HepG2 (cell line): ENCODE results near the gene VPS13D. TPM values are rescaled to one million over a fixed set of nuclear protein-coding genes. Genes with fewer than 3 reads are reported as not detected.

Source experiments
- FOXA3 ChIP-seq: IDR thresholded peaks from 2 replicates; pipeline ENCODE4 v1.6.1; 2016; ENCODE audit warnings: missing genetic modification reagents, missing compliant biosample characterization
- GFI1 ChIP-seq: sonication (generic); formaldehyde crosslinking; IDR thresholded peaks from 2 replicates; pipeline ENCODE4 v1.5.0; 2020; ENCODE audit warnings: missing genetic modification reagents, mild to moderate bottlenecking, borderline replicate concordance
- HDAC6 ChIP-seq: fragments of 200-600 bp; sonication (generic); IDR thresholded peaks from 2 replicates; pipeline ENCODE4 v1.7.0; 2017; ENCODE audit warnings: mild to moderate bottlenecking, antibody characterized with exemption, low read length, low read depth
- HNF4A ChIP-seq: sonication (generic); formaldehyde crosslinking; IDR thresholded peaks from 2 replicates; pipeline ENCODE4 v1.4.0; 2020; ENCODE audit warnings: missing genetic modification reagents
- ISL2 ChIP-seq: sonication (generic); formaldehyde crosslinking; IDR thresholded peaks from 2 replicates; pipeline ENCODE4 v1.5.0; 2020; ENCODE audit warnings: missing genetic modification reagents
- MAFK ChIP-seq, 2 experiments: IDR thresholded peaks in 1 of 2; conservative IDR thresholded peaks in 1 of 2; 2 replicates each; pipeline ENCODE4 v1.6.1; 2011; ENCODE audit warnings: improper control_type of control experiment in 2 of 2, low read length in 2 of 2
- NBN ChIP-seq: fragments of 450-650 bp; conservative IDR thresholded peaks from 2 replicates; pipeline ENCODE4 v1.6.1; 2017
- NFIC ChIP-seq: IDR thresholded peaks from 2 replicates; pipeline ENCODE4 v1.6.1; 2012; ENCODE audit warnings: mild to moderate bottlenecking, low read length, inconsistent platforms
- RXRA ChIP-seq: sonication (generic); formaldehyde crosslinking; IDR thresholded peaks from 2 replicates; pipeline ENCODE4 v1.5.1; 2020; ENCODE audit warnings: missing genetic modification reagents
- SKI ChIP-seq: fragments of 450-650 bp; IDR thresholded peaks from one replicate; pipeline ENCODE4 v1.6.1; 2018; ENCODE audit warnings: mild to moderate bottlenecking; ENCODE audit not compliant: partially characterized antibody
- SRF ChIP-seq: IDR thresholded peaks from 2 replicates; pipeline ENCODE4 v1.6.1; 2011; ENCODE audit warnings: mild to moderate bottlenecking, low read depth, low read length, moderate library complexity
- TBP ChIP-seq: sonication (generic); formaldehyde crosslinking; IDR thresholded peaks from 2 replicates; pipeline ENCODE4 v1.5.0; 2020; ENCODE audit warnings: missing genetic modification reagents
- ZBTB20 ChIP-seq: sonication (generic); formaldehyde crosslinking; IDR thresholded peaks from 2 replicates; pipeline ENCODE4 v1.8.1; 2023; ENCODE audit warnings: missing genetic modification reagents, low read depth, mild to moderate bottlenecking, borderline replicate concordance
- ZNF138 ChIP-seq: sonication (generic); formaldehyde crosslinking; IDR thresholded peaks from 2 replicates; pipeline ENCODE4 v1.5.0; 2020; ENCODE audit warnings: mild to moderate bottlenecking, low read depth, missing genetic modification reagents
- ZNF260 ChIP-seq: sonication (generic); formaldehyde crosslinking; IDR thresholded peaks from 2 replicates; pipeline ENCODE4 v1.4.0; 2020; ENCODE audit warnings: missing genetic modification reagents, low read depth, mild to moderate bottlenecking, borderline replicate concordance
- ZNF430 ChIP-seq: sonication (generic); formaldehyde crosslinking; IDR thresholded peaks from 2 replicates; pipeline ENCODE4 v1.9.0; 2021; ENCODE audit warnings: mild to moderate bottlenecking, missing genetic modification reagents
- ZNF556 ChIP-seq: sonication (generic); formaldehyde crosslinking; IDR thresholded peaks from 2 replicates; pipeline ENCODE4 v1.4.0; 2020; ENCODE audit warnings: mild to moderate bottlenecking, missing genetic modification reagents, borderline replicate concordance
- ZNF589 ChIP-seq: sonication (generic); formaldehyde crosslinking; conservative IDR thresholded peaks from 2 replicates; pipeline ENCODE4 v1.8.0; 2022; ENCODE audit warnings: mild to moderate bottlenecking, moderate library complexity, missing genetic modification reagents
- ZNF605 ChIP-seq: sonication (generic); formaldehyde crosslinking; IDR thresholded peaks from 2 replicates; pipeline ENCODE4 v1.8.0; 2022; ENCODE audit warnings: mild to moderate bottlenecking, missing genetic modification reagents
- ZNF629 ChIP-seq: sonication (generic); formaldehyde crosslinking; conservative IDR thresholded peaks from 2 replicates; pipeline ENCODE4 v1.5.0; 2020; ENCODE audit warnings: missing genetic modification reagents
- ZNF709 ChIP-seq: sonication (generic); formaldehyde crosslinking; IDR thresholded peaks from 2 replicates; pipeline ENCODE4 v1.5.0; 2020; ENCODE audit warnings: mild to moderate bottlenecking, missing genetic modification reagents
- ZNF761 ChIP-seq: sonication (generic); formaldehyde crosslinking; conservative IDR thresholded peaks from 2 replicates; pipeline ENCODE4 v1.4.0; 2020; ENCODE audit warnings: mild to moderate bottlenecking, missing genetic modification reagents
- polyA plus RNA-seq, 8 experiments: library from polyadenylated mRNA; depleted of rRNA in 3 of 8; stranded (reverse) in 7 of 8; unstranded in 1 of 8; fragments of >200 nt; fragmentation: Illumina TruSeq in 4 of 8; extraction: Trizol in 4 of 8; gene quantifications; 2 replicates each; pipeline versions ENCODE4 v1.2.1 to v1.2.3, GENCODE V29; 2011 to 2016; ENCODE audit warnings: low read depth in 4 of 8, missing spikeins in 1 of 8, mixed read lengths in 1 of 8; ENCODE audit not compliant: insufficient read depth in 1 of 8
- total RNA-seq, 5 experiments: library from RNA; depleted of rRNA; stranded (reverse); fragments of >200 nt; fragmentation: Illumina TruSeq; extraction: Trizol; gene quantifications; 2 replicates each; pipeline ENCODE4 v1.2.3, GENCODE V29; 2016; ENCODE audit warnings: low read depth in 1 of 5
- TF ChIP-seq, protein P1 (sequence below): sonication (generic); formaldehyde crosslinking; IDR thresholded peaks from 2 replicates; pipeline ENCODE4 v1.4.0; 2020; ENCODE audit warnings: missing genetic modification reagents
- TF ChIP-seq, protein P2 (sequence below): IDR thresholded peaks from 2 replicates; pipeline ENCODE4 v1.6.1; 2016; ENCODE audit warnings: missing compliant biosample characterization, missing genetic modification reagents, borderline replicate concordance
- TF ChIP-seq, protein P3 (sequence below), 2 experiments: fragments of 450-650 bp in 1 of 2; sonication (generic) in 1 of 2; formaldehyde crosslinking; IDR thresholded peaks; 2 replicates each; pipeline versions ENCODE4 v1.5.0 to v1.8.0; 2020 to 2022; ENCODE audit warnings: mild to moderate bottlenecking in 1 of 2, missing genetic modification reagents in 1 of 2
- TF ChIP-seq, protein P4 (sequence below): sonication (generic); formaldehyde crosslinking; IDR thresholded peaks from 2 replicates; pipeline ENCODE4 v1.8.1; 2023; ENCODE audit warnings: mild to moderate bottlenecking, inconsistent platforms, moderate library complexity, missing genetic modification reagents, borderline replicate concordance

The VPS13D gene
- total and polyA plus RNA-seq, 2 of the 13 experiments (the other 11 are each of a cell fraction or from before 2014, with no cell fraction given): 8.6 to 13.9 TPM

DNA sequence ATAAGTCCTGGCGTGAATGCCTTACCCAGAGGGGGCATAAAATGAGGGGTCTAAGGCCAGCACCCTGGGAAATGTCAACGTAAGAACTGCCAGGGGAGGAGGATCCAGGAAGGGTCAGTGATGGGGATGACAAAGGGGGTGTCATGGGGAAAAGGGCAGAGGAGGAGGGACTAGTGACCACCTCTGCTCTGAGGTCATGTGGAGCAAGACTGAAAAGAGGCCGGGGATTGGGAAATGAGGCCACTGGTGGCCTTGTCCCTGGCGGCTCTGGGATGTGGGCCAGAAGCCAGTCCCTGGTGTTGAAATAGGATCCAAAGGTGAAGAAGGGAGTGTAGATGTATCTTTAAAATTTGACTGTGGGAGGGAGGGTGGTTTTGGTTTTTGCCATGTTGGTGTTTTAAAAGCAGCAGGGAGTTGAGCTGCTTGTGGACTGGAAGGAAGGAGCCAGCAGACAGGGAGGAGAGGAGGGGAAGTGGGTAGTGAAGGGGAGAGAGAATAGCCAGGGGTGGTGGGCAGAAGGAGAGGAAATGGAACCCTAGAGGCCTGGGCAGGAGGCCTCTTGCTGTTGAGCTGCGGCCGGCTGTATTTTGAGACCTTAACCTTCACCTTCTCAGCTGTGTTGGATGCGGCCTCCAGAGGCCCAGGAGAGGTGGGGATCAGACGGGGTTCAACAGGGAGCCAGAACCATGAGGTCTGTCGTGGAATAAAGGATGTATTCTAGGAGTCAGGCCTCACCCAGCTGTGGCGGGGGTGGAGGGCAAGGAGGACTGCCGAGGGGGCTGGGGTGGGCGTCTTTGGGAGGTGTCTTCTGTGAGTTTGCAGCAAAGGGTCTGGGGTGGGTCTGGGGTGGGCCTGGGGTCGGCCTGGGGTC is 295.7 kb downstream of the VPS13D start (continued):
- TF ChIP-seq ZNF556 (CRISPR knock-in tag) (no peak), NBN (no peak), ZNF605 (CRISPR knock-in tag) (peak; percentile 66), NFIC (peak; percentile 92), RXRA (peak; percentile 97), MAFK (conservative IDR thresholded peaks at IDR 0.05 in 1 of 2, IDR thresholded peaks at IDR 0.05 in 1 of 2; ENCODE audit: low read length in 2 of 2) (no peak), ZNF589 (CRISPR knock-in tag) (no peak), ZNF430 (CRISPR knock-in tag) (peak; percentile 77; the same call in 1 of the 2 replicates), GFI1 (0 out of 2 replicates have a peak, but pooled peaks have one; percentile 76), SRF (no peak), ZNF260 (CRISPR knock-in tag) (no peak), HNF4A (peak; percentile 95), ZNF138 (CRISPR knock-in tag) (no peak), TBP (CRISPR knock-in tag) (no peak), FOXA3 (CRISPR knock-in tag) (peak; percentile 80), HDAC6 (no peak), ISL2 (peak; percentile 78), SKI (peak; percentile 94), ZNF629 (CRISPR knock-in tag) (no peak; the same call in 1 of the 2 replicates), ZBTB20 (peak; percentile 83; the same call in 1 of the 2 replicates), ZNF761 (CRISPR knock-in tag) (no peak), ZNF709 (no peak)
- TF ChIP-seq, protein P1, sequence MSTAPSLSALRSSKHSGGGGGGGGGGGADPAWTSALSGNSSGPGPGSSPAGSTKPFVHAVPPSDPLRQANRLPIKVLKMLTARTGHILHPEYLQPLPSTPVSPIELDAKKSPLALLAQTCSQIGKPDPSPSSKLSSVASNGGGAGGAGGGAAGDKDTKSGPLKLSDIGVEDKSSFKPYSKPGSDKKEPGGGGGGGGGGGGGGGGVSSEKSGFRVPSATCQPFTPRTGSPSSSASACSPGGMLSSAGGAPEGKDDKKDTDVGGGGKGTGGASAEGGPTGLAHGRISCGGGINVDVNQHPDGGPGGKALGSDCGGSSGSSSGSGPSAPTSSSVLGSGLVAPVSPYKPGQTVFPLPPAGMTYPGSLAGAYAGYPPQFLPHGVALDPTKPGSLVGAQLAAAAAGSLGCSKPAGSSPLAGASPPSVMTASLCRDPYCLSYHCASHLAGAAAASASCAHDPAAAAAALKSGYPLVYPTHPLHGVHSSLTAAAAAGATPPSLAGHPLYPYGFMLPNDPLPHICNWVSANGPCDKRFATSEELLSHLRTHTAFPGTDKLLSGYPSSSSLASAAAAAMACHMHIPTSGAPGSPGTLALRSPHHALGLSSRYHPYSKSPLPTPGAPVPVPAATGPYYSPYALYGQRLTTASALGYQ (CRISPR knock-in tag): peak; percentile 58
- TF ChIP-seq, protein P2, sequence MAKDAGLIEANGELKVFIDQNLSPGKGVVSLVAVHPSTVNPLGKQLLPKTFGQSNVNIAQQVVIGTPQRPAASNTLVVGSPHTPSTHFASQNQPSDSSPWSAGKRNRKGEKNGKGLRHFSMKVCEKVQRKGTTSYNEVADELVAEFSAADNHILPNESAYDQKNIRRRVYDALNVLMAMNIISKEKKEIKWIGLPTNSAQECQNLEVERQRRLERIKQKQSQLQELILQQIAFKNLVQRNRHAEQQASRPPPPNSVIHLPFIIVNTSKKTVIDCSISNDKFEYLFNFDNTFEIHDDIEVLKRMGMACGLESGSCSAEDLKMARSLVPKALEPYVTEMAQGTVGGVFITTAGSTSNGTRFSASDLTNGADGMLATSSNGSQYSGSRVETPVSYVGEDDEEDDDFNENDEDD (CRISPR knock-in tag): peak; percentile 19; the same call in 1 of the 2 replicates
- TF ChIP-seq, protein P3, sequence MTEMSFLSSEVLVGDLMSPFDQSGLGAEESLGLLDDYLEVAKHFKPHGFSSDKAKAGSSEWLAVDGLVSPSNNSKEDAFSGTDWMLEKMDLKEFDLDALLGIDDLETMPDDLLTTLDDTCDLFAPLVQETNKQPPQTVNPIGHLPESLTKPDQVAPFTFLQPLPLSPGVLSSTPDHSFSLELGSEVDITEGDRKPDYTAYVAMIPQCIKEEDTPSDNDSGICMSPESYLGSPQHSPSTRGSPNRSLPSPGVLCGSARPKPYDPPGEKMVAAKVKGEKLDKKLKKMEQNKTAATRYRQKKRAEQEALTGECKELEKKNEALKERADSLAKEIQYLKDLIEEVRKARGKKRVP (CRISPR knock-in tag; IDR thresholded peaks at IDR 0.05): peak in 1 of 2 experiments; percentile 66; a peak in 2 of 4 replicates
- TF ChIP-seq, protein P4, sequence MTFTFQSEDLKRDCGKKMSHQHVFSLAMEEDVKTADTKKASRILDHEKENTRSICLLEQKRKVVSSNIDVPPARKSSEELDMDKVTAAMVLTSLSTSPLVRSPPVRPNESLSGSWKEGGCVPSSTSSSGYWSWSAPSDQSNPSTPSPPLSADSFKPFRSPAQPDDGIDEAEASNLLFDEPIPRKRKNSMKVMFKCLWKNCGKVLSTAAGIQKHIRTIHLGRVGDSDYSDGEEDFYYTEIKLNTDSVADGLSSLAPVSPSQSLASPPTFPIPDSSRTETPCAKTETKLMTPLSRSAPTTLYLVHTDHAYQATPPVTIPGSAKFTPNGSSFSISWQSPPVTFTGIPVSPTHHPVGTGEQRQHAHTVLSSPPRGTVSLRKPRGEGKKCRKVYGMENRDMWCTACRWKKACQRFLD (CRISPR knock-in tag): no peak
